GM23338 (cell line): Measurements from ENCODE around the gene NRL. TPM values are rescaled to one million over a fixed set of nuclear protein-coding genes. Genes with fewer than 3 reads are reported as not detected.

Source experiments
- ATAC-seq: fragments of 200-7000 bp; cut with Tn5 transposase; 3 replicates; pipeline ENCODE4 v1.9.1; 2020
- DNase-seq: peaks from one replicate; pipeline ENCODE4 v3.0.0-alpha.2; 2015; ENCODE audit warnings: low spot score
- H2AFZ ChIP-seq: fragments of 200-600 bp; sonication (generic); 2 replicates; pipeline ENCODE4 v1.8.0; 2016; ENCODE audit warnings: antibody characterized with exemption, mild to moderate bottlenecking, moderate library complexity
- H3F3A ChIP-seq: fragments of 200-600 bp; sonication (generic); replicated peaks from 2 replicates; pipeline ENCODE4 v1.8.0; 2017; ENCODE audit warnings: antibody characterized with exemption, mixed run types, low read depth
- H3K27ac ChIP-seq: fragments of 200-600 bp; sonication (generic); 2 replicates; pipeline ENCODE4 v1.6.1; 2016; ENCODE audit warnings: low read depth
- H3K27me3 ChIP-seq: fragments of 200-600 bp; sonication (generic); 2 replicates; pipeline ENCODE4 v1.8.0; 2016; ENCODE audit warnings: mild to moderate bottlenecking, mixed run types, moderate library complexity; ENCODE audit not compliant: insufficient read depth
- H3K36me3 ChIP-seq: fragments of 200-600 bp; sonication (generic); 2 replicates; pipeline ENCODE4 v1.8.0; 2016; ENCODE audit warnings: mild to moderate bottlenecking; ENCODE audit not compliant: insufficient read depth
- H3K4me1 ChIP-seq: fragments of 200-600 bp; sonication (generic); 2 replicates; pipeline ENCODE4 v1.8.0; 2016; ENCODE audit warnings: mild to moderate bottlenecking, moderate library complexity; ENCODE audit not compliant: insufficient read depth
- H3K4me2 ChIP-seq: fragments of 200-600 bp; sonication (generic); 2 replicates; pipeline ENCODE4 v1.7.1; 2017; ENCODE audit warnings: mixed run types
- H3K4me3 ChIP-seq: fragments of 200-600 bp; sonication (generic); 2 replicates; pipeline ENCODE4 v1.6.1; 2016; ENCODE audit warnings: mixed run types
- H3K79me2 ChIP-seq: fragments of 200-600 bp; sonication (generic); replicated peaks from 2 replicates; pipeline ENCODE4 v1.8.0; 2017; ENCODE audit warnings: mild to moderate bottlenecking; ENCODE audit not compliant: insufficient read depth
- H3K9me2 ChIP-seq: fragments of 200-600 bp; sonication (generic); 2 replicates; pipeline ENCODE4 v1.8.0; 2017; ENCODE audit not compliant: insufficient read depth
- H4K20me1 ChIP-seq: fragments of 200-600 bp; sonication (generic); replicated peaks from 2 replicates; pipeline ENCODE4 v1.8.0; 2017; ENCODE audit warnings: mild to moderate bottlenecking; ENCODE audit not compliant: insufficient read depth
- H3K27ac Mint-ChIP-seq: 2 replicates; pipeline ENCODE4 v1.8.0; 2020; ENCODE audit warnings: inconsistent platforms, mild to moderate bottlenecking, moderate library complexity, mixed read lengths
- H3K27me3 Mint-ChIP-seq: 3 replicates; pipeline ENCODE4 v1.8.0; 2022; ENCODE audit warnings: low read depth, mild to moderate bottlenecking, moderate library complexity, mixed read lengths, inconsistent platforms; ENCODE audit not compliant: insufficient read depth, poor library complexity
- H3K36me3 Mint-ChIP-seq: 3 replicates; pipeline ENCODE4 v1.8.0; 2021; ENCODE audit warnings: low read depth, mild to moderate bottlenecking, inconsistent platforms, moderate library complexity, mixed read lengths
- H3K4me1 Mint-ChIP-seq: 3 replicates; pipeline ENCODE4 v1.8.0; 2020; ENCODE audit warnings: mild to moderate bottlenecking, inconsistent platforms, mixed read lengths
- H3K4me3 Mint-ChIP-seq: 3 replicates; pipeline ENCODE4 v1.8.0; 2021; ENCODE audit warnings: moderate library complexity, mild to moderate bottlenecking, inconsistent platforms, mixed read lengths
- H3K9me3 Mint-ChIP-seq: 3 replicates; pipeline ENCODE4 v1.8.0; 2020; ENCODE audit warnings: moderate library complexity, mild to moderate bottlenecking, inconsistent platforms, mixed read lengths
- CREB1 ChIP-seq: fragments of 250-450 bp; sonication (Bioruptor Pico); IDR thresholded peaks from 2 replicates; pipeline ENCODE4 v1.5.0; 2020; ENCODE audit warnings: low read depth, mild to moderate bottlenecking, moderate library complexity
- EZH2 ChIP-seq: fragments of 200-600 bp; sonication (generic); IDR thresholded peaks from one replicate; pipeline ENCODE4 v1.8.0; 2017; ENCODE audit warnings: antibody characterized with exemption, mild to moderate bottlenecking, low read depth; ENCODE audit not compliant: unreplicated experiment
- JUNB ChIP-seq: IDR thresholded peaks from one replicate; pipeline ENCODE4 v1.6.1; 2016; ENCODE audit warnings: antibody characterized with exemption; ENCODE audit not compliant: unreplicated experiment
- NANOG ChIP-seq: IDR thresholded peaks from 2 replicates; pipeline ENCODE4 v1.6.1; 2016; ENCODE audit warnings: antibody characterized with exemption, borderline replicate concordance
- POLR2AphosphoS5 ChIP-seq: IDR thresholded peaks from 2 replicates; pipeline ENCODE4 v1.6.1; 2016; ENCODE audit warnings: antibody characterized with exemption, low read depth
- STAT1 ChIP-seq: IDR thresholded peaks from one replicate; pipeline ENCODE4 v1.6.1; 2016; ENCODE audit warnings: antibody characterized with exemption; ENCODE audit not compliant: unreplicated experiment
- ZNF114 ChIP-seq: fragments of 250-450 bp; sonication (Bioruptor Pico); IDR thresholded peaks from 2 replicates; pipeline ENCODE4 v1.5.0; 2020; ENCODE audit warnings: mild to moderate bottlenecking, moderate library complexity
- ZNF331 ChIP-seq: fragments of 250-450 bp; sonication (Bioruptor Pico); IDR thresholded peaks from 2 replicates; pipeline ENCODE4 v1.5.0; 2020; ENCODE audit warnings: low read depth, mild to moderate bottlenecking, moderate library complexity
- polyA plus RNA-seq: library from polyadenylated mRNA; unstranded; fragments of >200 nt; fragmentation: Nextera tagmentation; extraction: Ambion mirVana; gene quantifications from 2 replicates; pipeline ENCODE4 v1.2.1, GENCODE V29; 2016
- total RNA-seq: library from RNA; depleted of rRNA; stranded (reverse); fragments of >200 nt; shearing (Covaris generic); gene quantifications from 2 replicates; pipeline ENCODE4 v1.2.3, GENCODE V29; 2014
- TF ChIP-seq, protein P1 (sequence below): IDR thresholded peaks from one replicate; pipeline ENCODE4 v1.6.1; 2018; ENCODE audit warnings: antibody characterized with exemption; ENCODE audit not compliant: unreplicated experiment
- TF ChIP-seq, protein P2 (sequence below), 2 experiments: fragments of 200-600 bp in 1 of 2; sonication (generic) in 1 of 2; conservative IDR thresholded peaks; 2 replicates each; pipeline versions ENCODE4 v1.5.1 to v1.6.1; 2016 to 2017; ENCODE audit warnings: antibody characterized with exemption in 2 of 2, low read depth in 2 of 2, mild to moderate bottlenecking in 2 of 2, moderate library complexity in 1 of 2
- TF ChIP-seq, protein P3 (sequence below): IDR thresholded peaks from 2 replicates; pipeline ENCODE4 v1.6.1; 2016; ENCODE audit warnings: antibody characterized with exemption

The NRL gene
- total and polyA plus RNA-seq, 2 experiments from 2014 or later: 1.8 to 2.2 TPM

- Histone ChIP-seq H3K27ac (no peak overlapping the region), H3K4me1 (peaks cover 5% of the 10 kb centered on the region), H3K27me3 (peaks cover 7% of the 10 kb centered on the region; the same call in 1 of the 2 replicates), H4K20me1 (no peaks in the 10 kb centered on the region), H3K36me3 (no peaks in the 10 kb centered on the region), H3K4me3 (no peak overlapping the region), H3K4me2 (no peak overlapping the region), H3K9me2 (peaks cover 6% of the 10 kb centered on the region), H3F3A (peaks cover 4% of the 10 kb centered on the region), H2AFZ (no peak overlapping the region), H3K79me2 (no peaks in the 10 kb centered on the region)
- no peaks in the 10 kb centered on the region for H3K9me3 Mint-ChIP-seq
- H3K36me3 Mint-ChIP-seq: peaks cover 3% of the 10 kb centered on the region; the same call in 1 of the 3 replicates
- TF ChIP-seq, protein P1, sequence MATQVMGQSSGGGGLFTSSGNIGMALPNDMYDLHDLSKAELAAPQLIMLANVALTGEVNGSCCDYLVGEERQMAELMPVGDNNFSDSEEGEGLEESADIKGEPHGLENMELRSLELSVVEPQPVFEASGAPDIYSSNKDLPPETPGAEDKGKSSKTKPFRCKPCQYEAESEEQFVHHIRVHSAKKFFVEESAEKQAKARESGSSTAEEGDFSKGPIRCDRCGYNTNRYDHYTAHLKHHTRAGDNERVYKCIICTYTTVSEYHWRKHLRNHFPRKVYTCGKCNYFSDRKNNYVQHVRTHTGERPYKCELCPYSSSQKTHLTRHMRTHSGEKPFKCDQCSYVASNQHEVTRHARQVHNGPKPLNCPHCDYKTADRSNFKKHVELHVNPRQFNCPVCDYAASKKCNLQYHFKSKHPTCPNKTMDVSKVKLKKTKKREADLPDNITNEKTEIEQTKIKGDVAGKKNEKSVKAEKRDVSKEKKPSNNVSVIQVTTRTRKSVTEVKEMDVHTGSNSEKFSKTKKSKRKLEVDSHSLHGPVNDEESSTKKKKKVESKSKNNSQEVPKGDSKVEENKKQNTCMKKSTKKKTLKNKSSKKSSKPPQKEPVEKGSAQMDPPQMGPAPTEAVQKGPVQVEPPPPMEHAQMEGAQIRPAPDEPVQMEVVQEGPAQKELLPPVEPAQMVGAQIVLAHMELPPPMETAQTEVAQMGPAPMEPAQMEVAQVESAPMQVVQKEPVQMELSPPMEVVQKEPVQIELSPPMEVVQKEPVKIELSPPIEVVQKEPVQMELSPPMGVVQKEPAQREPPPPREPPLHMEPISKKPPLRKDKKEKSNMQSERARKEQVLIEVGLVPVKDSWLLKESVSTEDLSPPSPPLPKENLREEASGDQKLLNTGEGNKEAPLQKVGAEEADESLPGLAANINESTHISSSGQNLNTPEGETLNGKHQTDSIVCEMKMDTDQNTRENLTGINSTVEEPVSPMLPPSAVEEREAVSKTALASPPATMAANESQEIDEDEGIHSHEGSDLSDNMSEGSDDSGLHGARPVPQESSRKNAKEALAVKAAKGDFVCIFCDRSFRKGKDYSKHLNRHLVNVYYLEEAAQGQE: no peak
- TF ChIP-seq, protein P2, sequence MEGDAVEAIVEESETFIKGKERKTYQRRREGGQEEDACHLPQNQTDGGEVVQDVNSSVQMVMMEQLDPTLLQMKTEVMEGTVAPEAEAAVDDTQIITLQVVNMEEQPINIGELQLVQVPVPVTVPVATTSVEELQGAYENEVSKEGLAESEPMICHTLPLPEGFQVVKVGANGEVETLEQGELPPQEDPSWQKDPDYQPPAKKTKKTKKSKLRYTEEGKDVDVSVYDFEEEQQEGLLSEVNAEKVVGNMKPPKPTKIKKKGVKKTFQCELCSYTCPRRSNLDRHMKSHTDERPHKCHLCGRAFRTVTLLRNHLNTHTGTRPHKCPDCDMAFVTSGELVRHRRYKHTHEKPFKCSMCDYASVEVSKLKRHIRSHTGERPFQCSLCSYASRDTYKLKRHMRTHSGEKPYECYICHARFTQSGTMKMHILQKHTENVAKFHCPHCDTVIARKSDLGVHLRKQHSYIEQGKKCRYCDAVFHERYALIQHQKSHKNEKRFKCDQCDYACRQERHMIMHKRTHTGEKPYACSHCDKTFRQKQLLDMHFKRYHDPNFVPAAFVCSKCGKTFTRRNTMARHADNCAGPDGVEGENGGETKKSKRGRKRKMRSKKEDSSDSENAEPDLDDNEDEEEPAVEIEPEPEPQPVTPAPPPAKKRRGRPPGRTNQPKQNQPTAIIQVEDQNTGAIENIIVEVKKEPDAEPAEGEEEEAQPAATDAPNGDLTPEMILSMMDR (conservative IDR thresholded peaks at IDR 0.05; ENCODE audit: low read depth in 2 of 2): no peak
- TF ChIP-seq CREB1 (no peak), EZH2 (no peak)
- ATAC-seq: no peak
- H3K27me3 Mint-ChIP-seq: peaks cover 18% of the 10 kb centered on the region
- DNase-seq: no peak
- H3K27ac Mint-ChIP-seq: no peak overlapping the region
- no peak overlapping the region for H3K4me3 Mint-ChIP-seq
- peaks cover 19% of the 10 kb centered on the region for H3K4me1 Mint-ChIP-seq
Observed at GRCh38 chr14:24088095-24088494, 26.7 kb downstream of the NRL start.

GRCh38 chr14:24087004-24087403 lies 27.7 kb downstream of the NRL start:
- Histone ChIP-seq H3K9me2 (no peaks in the 10 kb centered on the region), H3K4me1 (peaks cover 1% of the 10 kb centered on the region; the same call in 1 of the 2 replicates), H4K20me1 (no peaks in the 10 kb centered on the region), H2AFZ (no peak overlapping the region), H3K4me3 (no peak overlapping the region), H3K27me3 (peaks cover 14% of the 10 kb centered on the region; the same call in 1 of the 2 replicates), H3K36me3 (no peaks in the 10 kb centered on the region), H3K27ac (no peak overlapping the region), H3F3A (no peaks in the 10 kb centered on the region), H3K79me2 (no peaks in the 10 kb centered on the region), H3K4me2 (no peak overlapping the region)
- Mint-ChIP-seq H3K27me3 (peaks cover 20% of the 10 kb centered on the region), H3K27ac (no peak overlapping the region), H3K36me3 (no peaks in the 10 kb centered on the region), H3K4me1 (peaks cover 15% of the 10 kb centered on the region), H3K4me3 (no peak overlapping the region), H3K9me3 (no peaks in the 10 kb centered on the region)
- DNase-seq (no peak), ATAC-seq (no peak)
- TF ChIP-seq EZH2: no peak
- TF ChIP-seq CREB1: no peak
- no peak for TF ChIP-seq STAT1
- no peak for TF ChIP-seq ZNF331 (CRISPR knock-in tag)
- TF ChIP-seq, protein P3, sequence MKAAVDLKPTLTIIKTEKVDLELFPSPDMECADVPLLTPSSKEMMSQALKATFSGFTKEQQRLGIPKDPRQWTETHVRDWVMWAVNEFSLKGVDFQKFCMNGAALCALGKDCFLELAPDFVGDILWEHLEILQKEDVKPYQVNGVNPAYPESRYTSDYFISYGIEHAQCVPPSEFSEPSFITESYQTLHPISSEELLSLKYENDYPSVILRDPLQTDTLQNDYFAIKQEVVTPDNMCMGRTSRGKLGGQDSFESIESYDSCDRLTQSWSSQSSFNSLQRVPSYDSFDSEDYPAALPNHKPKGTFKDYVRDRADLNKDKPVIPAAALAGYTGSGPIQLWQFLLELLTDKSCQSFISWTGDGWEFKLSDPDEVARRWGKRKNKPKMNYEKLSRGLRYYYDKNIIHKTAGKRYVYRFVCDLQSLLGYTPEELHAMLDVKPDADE: no peak
- TF ChIP-seq NANOG: no peak
- TF ChIP-seq JUNB: no peak
- no peak for TF ChIP-seq POLR2AphosphoS5
- no peak for TF ChIP-seq ZNF114 (CRISPR knock-in tag)
